Ishikawa (cell line): ENCODE measurements around the gene RASA4B.

Experiments used
- CEBPB ChIP-seq: IDR thresholded peaks from 2 replicates; pipeline ENCODE4 v1.6.1; 2012
- FOXM1 ChIP-seq: IDR thresholded peaks from 2 replicates; pipeline ENCODE4 v1.6.1; 2012; ENCODE audit warnings: low read depth, borderline replicate concordance
- TAF1 ChIP-seq: IDR thresholded peaks from 2 replicates; pipeline ENCODE4 v1.6.1; 2012; ENCODE audit warnings: low read depth, mild to moderate bottlenecking
- TCF12 ChIP-seq: IDR thresholded peaks from 2 replicates; pipeline ENCODE4 v1.6.1; 2012; ENCODE audit warnings: low read depth
- YY1 ChIP-seq: IDR thresholded peaks from 2 replicates; pipeline ENCODE4 v1.6.1; 2012; ENCODE audit warnings: low read depth
- TF ChIP-seq, protein P1 (sequence below): IDR thresholded peaks from 2 replicates; pipeline ENCODE4 v1.6.1; 2012; ENCODE audit warnings: low read depth, mild to moderate bottlenecking
- TF ChIP-seq, protein P2 (sequence below): IDR thresholded peaks from 2 replicates; pipeline ENCODE4 v1.6.1; 2012

DNA sequence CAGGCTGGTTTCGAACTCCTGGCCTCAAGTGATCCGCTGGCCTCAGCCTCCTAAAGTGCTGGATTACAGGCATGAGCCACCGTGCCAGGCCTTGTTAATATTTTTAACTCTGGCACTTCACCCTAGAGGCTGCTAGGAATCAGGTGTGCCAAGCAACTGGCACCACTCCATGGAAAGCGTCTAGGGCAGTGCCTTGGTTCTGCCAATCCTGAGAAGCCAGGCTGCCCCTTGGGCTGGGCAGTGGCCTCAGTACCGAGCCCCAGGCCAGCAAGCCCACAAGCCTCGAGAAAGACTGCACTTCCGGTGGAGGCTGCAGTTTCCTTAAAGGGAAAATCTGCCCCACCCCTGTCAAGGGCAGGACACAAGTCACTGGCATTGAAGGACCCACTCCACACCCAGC is 64.3 kb downstream of the RASA4B start:
- TF ChIP-seq CEBPB: no peak
- TF ChIP-seq, protein P1, sequence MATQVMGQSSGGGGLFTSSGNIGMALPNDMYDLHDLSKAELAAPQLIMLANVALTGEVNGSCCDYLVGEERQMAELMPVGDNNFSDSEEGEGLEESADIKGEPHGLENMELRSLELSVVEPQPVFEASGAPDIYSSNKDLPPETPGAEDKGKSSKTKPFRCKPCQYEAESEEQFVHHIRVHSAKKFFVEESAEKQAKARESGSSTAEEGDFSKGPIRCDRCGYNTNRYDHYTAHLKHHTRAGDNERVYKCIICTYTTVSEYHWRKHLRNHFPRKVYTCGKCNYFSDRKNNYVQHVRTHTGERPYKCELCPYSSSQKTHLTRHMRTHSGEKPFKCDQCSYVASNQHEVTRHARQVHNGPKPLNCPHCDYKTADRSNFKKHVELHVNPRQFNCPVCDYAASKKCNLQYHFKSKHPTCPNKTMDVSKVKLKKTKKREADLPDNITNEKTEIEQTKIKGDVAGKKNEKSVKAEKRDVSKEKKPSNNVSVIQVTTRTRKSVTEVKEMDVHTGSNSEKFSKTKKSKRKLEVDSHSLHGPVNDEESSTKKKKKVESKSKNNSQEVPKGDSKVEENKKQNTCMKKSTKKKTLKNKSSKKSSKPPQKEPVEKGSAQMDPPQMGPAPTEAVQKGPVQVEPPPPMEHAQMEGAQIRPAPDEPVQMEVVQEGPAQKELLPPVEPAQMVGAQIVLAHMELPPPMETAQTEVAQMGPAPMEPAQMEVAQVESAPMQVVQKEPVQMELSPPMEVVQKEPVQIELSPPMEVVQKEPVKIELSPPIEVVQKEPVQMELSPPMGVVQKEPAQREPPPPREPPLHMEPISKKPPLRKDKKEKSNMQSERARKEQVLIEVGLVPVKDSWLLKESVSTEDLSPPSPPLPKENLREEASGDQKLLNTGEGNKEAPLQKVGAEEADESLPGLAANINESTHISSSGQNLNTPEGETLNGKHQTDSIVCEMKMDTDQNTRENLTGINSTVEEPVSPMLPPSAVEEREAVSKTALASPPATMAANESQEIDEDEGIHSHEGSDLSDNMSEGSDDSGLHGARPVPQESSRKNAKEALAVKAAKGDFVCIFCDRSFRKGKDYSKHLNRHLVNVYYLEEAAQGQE: no peak
- TF ChIP-seq TAF1: no peak
- TF ChIP-seq, protein P2, sequence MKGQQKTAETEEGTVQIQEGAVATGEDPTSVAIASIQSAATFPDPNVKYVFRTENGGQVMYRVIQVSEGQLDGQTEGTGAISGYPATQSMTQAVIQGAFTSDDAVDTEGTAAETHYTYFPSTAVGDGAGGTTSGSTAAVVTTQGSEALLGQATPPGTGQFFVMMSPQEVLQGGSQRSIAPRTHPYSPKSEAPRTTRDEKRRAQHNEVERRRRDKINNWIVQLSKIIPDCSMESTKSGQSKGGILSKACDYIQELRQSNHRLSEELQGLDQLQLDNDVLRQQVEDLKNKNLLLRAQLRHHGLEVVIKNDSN: no peak
- TF ChIP-seq YY1: no peak
- TF ChIP-seq FOXM1: no peak
- no peak for TF ChIP-seq TCF12
